Measurements from ENCODE around the gene NRP1.
A peak's percentile ranks its signal among the peaks of the same experiment; 100 is the strongest.

Gene NRP1

GRCh38 chr10:33260403-33261149 lies 73.9 kb downstream of the NRP1 start:
- DNase-seq (ENCODE audit: low spot score): no peak

GRCh38 chr10:33258967-33259366 lies 75.5 kb downstream of the NRP1 start:
- no peak for DNase-seq (ENCODE audit: low spot score)

- no peak for DNase-seq (ENCODE audit: low spot score)
Observed at GRCh38 chr10:33257439-33258080, 76.9 kb downstream of the NRP1 start.

GRCh38 chr10:33256458-33256857 lies 78.0 kb downstream of the NRP1 start:
- no peak for DNase-seq (ENCODE audit: low spot score)

- DNase-seq (ENCODE audit: low spot score): no peak
Observed at GRCh38 chr10:33254556-33255160, 79.8 kb downstream of the NRP1 start.

GRCh38 chr10:33253411-33253810 lies 81.1 kb downstream of the NRP1 start:
- DNase-seq (ENCODE audit: low spot score): no peak

- no peak for DNase-seq (ENCODE audit: low spot score)
Observed at GRCh38 chr10:33252794-33253203, 81.7 kb downstream of the NRP1 start.

- no peak for DNase-seq (ENCODE audit: low spot score)
Observed at GRCh38 chr10:33252324-33252723, 82.1 kb downstream of the NRP1 start.

- no peak for DNase-seq (ENCODE audit: low spot score)
Observed at GRCh38 chr10:33249659-33250345, 84.7 kb downstream of the NRP1 start.

- DNase-seq (ENCODE audit: low spot score): no peak
Observed at GRCh38 chr10:33249137-33249536, 85.3 kb downstream of the NRP1 start.

GRCh38 chr10:33248638-33249037 lies 85.8 kb downstream of the NRP1 start:
- no peak for DNase-seq (ENCODE audit: low spot score)

- no peak for DNase-seq (ENCODE audit: low spot score)
Observed at GRCh38 chr10:33247221-33247922, 87.1 kb downstream of the NRP1 start.

- DNase-seq (ENCODE audit: low spot score): no peak
Observed at GRCh38 chr10:33245343-33245742, 89.1 kb downstream of the NRP1 start.

GRCh38 chr10:33244354-33244967 lies 90.0 kb downstream of the NRP1 start:
- no peak for DNase-seq (ENCODE audit: low spot score)

GRCh38 chr10:33243703-33244102 lies 90.8 kb downstream of the NRP1 start:
- no peak for DNase-seq (ENCODE audit: low spot score)

GRCh38 chr10:33242931-33243330 lies 91.5 kb downstream of the NRP1 start:
- DNase-seq (ENCODE audit: low spot score): no peak

GRCh38 chr10:33241351-33241750 lies 93.1 kb downstream of the NRP1 start:
- no peak for DNase-seq (ENCODE audit: low spot score)

- peak; percentile 19 for DNase-seq (ENCODE audit: low spot score)
Observed at GRCh38 chr10:33240931-33241330, 93.5 kb downstream of the NRP1 start.

- no peak for DNase-seq (ENCODE audit: low spot score)
Observed at GRCh38 chr10:33240258-33240657, 94.2 kb downstream of the NRP1 start.

GRCh38 chr10:33239257-33239656 lies 95.2 kb downstream of the NRP1 start:
- no peak for DNase-seq (ENCODE audit: low spot score)

- DNase-seq (ENCODE audit: low spot score): no peak
Observed at GRCh38 chr10:33238643-33239042, 95.8 kb downstream of the NRP1 start.

Measured in pons (tissue), 1 donor.